ENCODE results near the gene LGALS9.

LGALS9 gene

GRCh38 chr17:27603421-27603770, 27.6 kb upstream of the LGALS9 start:
- DNase-seq (ENCODE audit: low spot score) = no peak

- no peak for DNase-seq (ENCODE audit: low spot score)
These were observed 26.9 kb upstream of the LGALS9 start for GRCh38 chr17:27603880-27604794.

- no peak for DNase-seq (ENCODE audit: low spot score)
These were observed 25.6 kb upstream of the LGALS9 start for GRCh38 chr17:27605409-27605808.

- no peak for DNase-seq (ENCODE audit: low spot score)
These were observed 23.4 kb upstream of the LGALS9 start for GRCh38 chr17:27607521-27608091.

GRCh38 chr17:27608328-27609230, 22.4 kb upstream of the LGALS9 start:
- DNase-seq (ENCODE audit: low spot score) = no peak

GRCh38 chr17:27609611-27610303, 21.2 kb upstream of the LGALS9 start:
- peak; percentile 76 for DNase-seq (ENCODE audit: low spot score)

- no peak for DNase-seq (ENCODE audit: low spot score)
These were observed 20.7 kb upstream of the LGALS9 start for GRCh38 chr17:27610304-27610677.

- no peak for DNase-seq (ENCODE audit: low spot score)
These were observed 18.7 kb upstream of the LGALS9 start for GRCh38 chr17:27612160-27612770.

GRCh38 chr17:27613433-27613832, 17.6 kb upstream of the LGALS9 start:
- DNase-seq (ENCODE audit: low spot score) = no peak

GRCh38 chr17:27615121-27615520, 15.9 kb upstream of the LGALS9 start:
- no peak for DNase-seq (ENCODE audit: low spot score)

GRCh38 chr17:27616414-27616813, 14.6 kb upstream of the LGALS9 start:
- DNase-seq (ENCODE audit: low spot score) = no peak

- no peak for DNase-seq (ENCODE audit: low spot score)
These were observed 12.6 kb upstream of the LGALS9 start for GRCh38 chr17:27618417-27618816.

GRCh38 chr17:27620721-27621120, 10.3 kb upstream of the LGALS9 start:
- no peak for DNase-seq (ENCODE audit: low spot score)

GRCh38 chr17:27621536-27621935, 9.5 kb upstream of the LGALS9 start:
- no peak for DNase-seq (ENCODE audit: low spot score)

- DNase-seq (ENCODE audit: low spot score) = no peak
These were observed 8.9 kb upstream of the LGALS9 start for GRCh38 chr17:27621942-27622559.

- DNase-seq (ENCODE audit: low spot score) = no peak
These were observed 8.0 kb upstream of the LGALS9 start for GRCh38 chr17:27622986-27623385.

- DNase-seq (ENCODE audit: low spot score) = no peak
These were observed 7.4 kb upstream of the LGALS9 start for GRCh38 chr17:27623614-27624013.

- DNase-seq (ENCODE audit: low spot score) = no peak
These were observed 6.4 kb upstream of the LGALS9 start for GRCh38 chr17:27624539-27624938.

- no peak for DNase-seq (ENCODE audit: low spot score)
These were observed 5.1 kb upstream of the LGALS9 start for GRCh38 chr17:27625856-27626255.

GRCh38 chr17:27627514-27627913, 3.5 kb upstream of the LGALS9 start:
- DNase-seq (ENCODE audit: low spot score) = no peak

GRCh38 chr17:27628376-27628775, 2.6 kb upstream of the LGALS9 start:
- DNase-seq (ENCODE audit: low spot score) = no peak

Data from AG08396 (cell line).